HG03139 (cell line): ENCODE data around the gene LYZ.

ENCODE experiments used
- ATAC-seq: cut with Tn5 transposase; IDR thresholded peaks from one replicate; pipeline ENCODE4 v1.9.1; 2021; ENCODE audit not compliant: unreplicated experiment

LYZ gene

GRCh38 chr12:69338120-69338859 is 9.9 kb upstream of the LYZ start:
- ATAC-seq, result no peak

DNA sequence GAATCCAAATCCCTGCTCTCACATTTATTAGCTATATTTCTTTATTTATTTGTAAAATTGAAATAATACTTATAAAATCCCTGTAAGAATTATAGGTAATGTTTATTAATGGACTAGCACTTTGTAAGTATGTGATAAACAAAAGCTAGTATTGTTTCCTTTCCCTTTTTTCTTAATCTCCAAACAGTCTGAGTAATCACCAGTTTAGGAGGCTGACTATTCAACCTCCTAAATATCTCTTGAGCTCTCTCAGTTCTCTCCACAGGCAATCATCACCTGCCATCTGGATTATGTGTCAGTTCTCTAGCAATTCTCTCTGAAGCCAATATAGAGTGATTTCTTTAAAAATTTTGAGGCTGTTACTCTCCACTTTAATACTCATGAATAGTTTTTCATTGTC is 9.2 kb upstream of the LYZ start:
- no peak for ATAC-seq

GRCh38 chr12:69339999-69340398 is 8.2 kb upstream of the LYZ start:
- no peak for ATAC-seq

GRCh38 chr12:69341328-69341727 is 6.9 kb upstream of the LYZ start:
- no peak for ATAC-seq

DNA sequence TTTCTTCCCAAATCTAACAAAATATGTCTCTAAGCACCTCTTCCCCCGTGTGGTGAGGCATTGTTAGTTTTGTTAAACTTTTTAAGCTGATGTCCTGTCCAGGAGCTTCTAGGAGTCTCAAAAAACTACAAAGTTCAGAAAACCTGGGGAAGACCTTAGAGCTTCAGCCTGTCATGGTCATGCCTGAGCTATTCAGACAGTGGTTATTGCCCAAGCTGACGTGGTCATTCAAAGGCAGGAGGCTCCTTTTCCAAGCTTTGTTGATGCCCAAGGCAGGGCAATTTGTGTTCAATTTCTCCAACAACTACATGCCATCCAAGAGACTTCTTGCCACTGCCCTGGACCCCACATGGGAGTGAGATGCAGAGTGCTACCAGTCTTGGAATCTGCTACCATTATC is 5.8 kb upstream of the LYZ start:
- ATAC-seq, result no peak

GRCh38 chr12:69343357-69343756 is 4.8 kb upstream of the LYZ start:
- ATAC-seq, result no peak

GRCh38 chr12:69343885-69344612 is 4.1 kb upstream of the LYZ start:
- no peak for ATAC-seq

GRCh38 chr12:69345077-69345476 is 3.1 kb upstream of the LYZ start:
- no peak for ATAC-seq

DNA sequence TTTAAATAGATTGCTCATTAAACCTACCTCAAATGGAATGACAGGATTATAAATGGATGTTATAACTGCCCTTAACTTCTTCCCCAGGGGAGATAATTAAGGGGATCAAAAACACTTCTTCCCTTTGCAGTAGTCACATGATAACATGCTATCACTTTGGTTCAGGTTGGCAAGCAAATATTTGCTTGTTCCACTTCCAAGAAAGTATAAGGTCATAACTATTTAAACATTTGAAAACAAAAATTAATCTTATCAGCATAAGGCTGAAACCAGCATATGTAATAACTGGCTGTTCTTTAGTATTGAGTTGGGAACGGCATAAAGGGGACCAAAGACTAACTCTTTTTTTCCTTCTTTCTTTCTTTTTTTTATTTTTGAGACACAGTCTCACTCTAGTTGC is 2.4 kb upstream of the LYZ start:
- ATAC-seq, result no peak

DNA sequence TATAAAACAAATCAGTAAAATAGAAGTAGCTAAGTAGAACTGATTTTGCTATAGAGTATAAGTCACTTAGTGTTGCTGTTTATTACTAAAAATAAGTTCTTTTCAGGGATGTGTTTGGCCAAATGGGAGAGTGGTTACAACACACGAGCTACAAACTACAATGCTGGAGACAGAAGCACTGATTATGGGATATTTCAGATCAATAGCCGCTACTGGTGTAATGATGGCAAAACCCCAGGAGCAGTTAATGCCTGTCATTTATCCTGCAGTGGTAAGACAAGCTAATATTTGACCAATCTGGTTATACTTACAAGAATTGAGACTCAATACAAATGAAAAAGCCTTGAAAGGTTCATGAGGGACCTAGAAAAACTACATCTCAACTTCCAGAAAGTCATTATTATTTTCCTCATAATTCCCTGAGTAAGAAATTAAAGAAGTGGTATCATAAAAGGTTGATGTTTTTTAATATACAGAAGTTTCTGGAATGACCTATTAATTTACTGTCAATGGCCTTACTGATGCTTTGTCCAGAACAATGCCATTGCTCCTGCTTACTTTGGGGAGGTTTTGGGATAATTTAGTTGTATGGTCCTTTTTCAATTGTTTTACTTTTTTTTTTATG is 1.9 kb downstream of the LYZ start:
- ATAC-seq, result no peak

GRCh38 chr12:69350777-69351176 is 2.6 kb downstream of the LYZ start:
- no peak for ATAC-seq

GRCh38 chr12:69351462-69352236 is 3.5 kb downstream of the LYZ start:
- no peak for ATAC-seq

- ATAC-seq, result no peak
These were observed 4.7 kb downstream of the LYZ start for GRCh38 chr12:69352904-69353303.

- no peak for ATAC-seq
These were observed 6.0 kb downstream of the LYZ start for GRCh38 chr12:69354172-69354555.

- no peak for ATAC-seq
These were observed 6.5 kb downstream of the LYZ start for GRCh38 chr12:69354556-69355187.

DNA sequence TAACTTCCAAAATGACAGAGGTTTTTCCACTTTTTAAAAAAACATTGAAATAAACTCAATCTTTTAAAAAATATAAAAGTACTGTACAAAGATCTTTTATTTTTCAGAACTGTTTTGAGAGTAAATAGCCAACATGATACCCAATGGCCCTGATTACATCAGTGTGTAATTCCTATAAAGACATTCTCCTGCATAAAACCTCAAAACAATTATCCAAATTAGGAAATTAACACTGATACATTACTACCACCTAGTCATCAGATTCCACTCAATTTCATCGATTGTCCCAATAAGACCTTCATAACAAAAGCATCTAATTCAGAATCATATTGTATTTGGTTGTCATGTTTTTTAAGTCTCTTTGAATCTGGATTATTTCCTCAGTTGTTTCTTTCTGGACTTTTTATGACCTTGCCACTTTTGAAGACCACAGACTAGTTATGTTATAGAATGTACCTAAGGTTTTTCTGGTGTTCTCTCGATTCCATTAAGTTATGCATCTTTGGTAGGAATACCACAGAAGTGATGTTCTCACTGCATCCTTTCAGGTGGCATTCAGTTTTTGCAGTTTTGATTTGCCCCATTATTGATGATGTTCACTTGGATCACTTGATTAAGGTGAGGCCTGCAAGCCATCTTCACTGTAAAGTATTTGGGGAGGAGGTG is 7.3 kb downstream of the LYZ start:
- no peak for ATAC-seq

DNA sequence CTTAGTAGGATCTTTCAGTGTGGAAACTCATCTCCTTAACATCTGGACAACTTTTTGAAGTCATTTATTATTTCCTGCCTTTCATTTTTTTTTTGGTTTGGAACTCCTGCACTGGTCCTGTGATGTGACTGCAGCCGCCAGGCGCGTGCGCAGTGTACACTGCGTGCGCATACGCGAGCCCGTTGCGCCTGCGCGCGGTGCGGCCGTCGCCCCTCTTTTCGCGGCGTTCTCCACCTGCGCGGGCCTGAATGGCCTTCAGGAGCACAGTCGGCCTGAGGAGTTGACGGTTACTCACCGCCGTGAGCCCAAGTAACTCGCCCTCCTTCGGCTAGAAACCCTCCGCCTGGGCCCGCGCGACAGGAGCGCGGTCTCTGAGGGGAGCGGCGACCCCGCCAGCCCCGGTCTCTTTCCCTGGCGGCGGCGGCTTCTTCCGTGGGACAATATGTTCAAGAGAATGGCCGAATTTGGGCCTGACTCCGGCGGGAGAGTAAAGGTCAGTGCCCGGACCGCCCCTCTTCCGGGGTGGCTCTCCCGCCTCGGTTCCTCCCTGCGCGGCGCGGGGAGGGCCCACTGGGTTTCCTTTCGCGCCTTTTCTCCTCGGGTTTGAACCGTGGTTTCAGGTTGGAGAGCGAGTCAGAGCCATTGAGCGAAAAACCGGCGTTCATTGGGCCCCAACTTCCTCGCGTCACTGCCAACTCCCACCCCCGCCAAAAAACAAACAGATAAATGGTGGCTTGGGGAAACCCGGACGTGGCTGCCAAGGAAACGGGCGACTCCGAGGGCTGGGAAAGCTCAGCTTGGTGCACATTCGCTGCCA is 11.6 kb downstream of the LYZ start, which contains the start of gene YEATS4:
Gene YEATS4, plus strand, starts transcription at position 213 of the 817 bp plus-strand sequence. Its CDS starts 230 bp downstream, at position 443.
- peak; percentile 83 for ATAC-seq

- no peak for ATAC-seq
These were observed 12.1 kb downstream of the LYZ start for GRCh38 chr12:69360348-69360672.

- ATAC-seq, result no peak
These were observed 18.6 kb downstream of the LYZ start for GRCh38 chr12:69366796-69367195.

GRCh38 chr12:69368171-69368570 is 20.0 kb downstream of the LYZ start:
- ATAC-seq, result no peak
